Measurements from ENCODE around the gene BANF2.

BANF2 gene

GRCh38 chr20:17741220-17741619 lies 41.5 kb downstream of the BANF2 start:
- WGBS = 95% methylated on average over 5 of the region's 5 CpGs
- no peak overlapping the region for H3K4me3 ChIP-seq (ENCODE audit: low read length)
- H3K36me3 ChIP-seq (ENCODE audit: insufficient read depth, low read length) = no peaks in the 10 kb centered on the region
- H3K9ac ChIP-seq (ENCODE audit: low read depth, low read length) = no peak overlapping the region
- no peaks in the 10 kb centered on the region for H3K27me3 ChIP-seq (ENCODE audit: insufficient read depth, low read length)
- H3K9me3 ChIP-seq (ENCODE audit: insufficient read depth, low read depth, low read length) = peaks cover 18% of the 10 kb centered on the region; the same call in 1 of the 2 replicates
- no peaks in the 10 kb centered on the region for H3K4me1 ChIP-seq (ENCODE audit: insufficient read depth, low read length)
- no peak overlapping the region for H3K27ac ChIP-seq (ENCODE audit: low read depth, low read length)

GRCh38 chr20:17742731-17743130 lies 43.0 kb downstream of the BANF2 start:
- Histone ChIP-seq H3K4me3 (ENCODE audit: low read length) (no peak overlapping the region), H3K36me3 (ENCODE audit: insufficient read depth, low read length) (no peaks in the 10 kb centered on the region), H3K9me3 (ENCODE audit: insufficient read depth, low read depth, low read length) (peaks cover 7% of the 10 kb centered on the region; the same call in 1 of the 2 replicates), H3K27ac (ENCODE audit: low read depth, low read length) (no peak overlapping the region), H3K27me3 (ENCODE audit: insufficient read depth, low read length) (no peaks in the 10 kb centered on the region), H3K9ac (ENCODE audit: low read depth, low read length) (no peak overlapping the region; the same call in 1 of the 2 replicates), H3K4me1 (ENCODE audit: insufficient read depth, low read length) (no peaks in the 10 kb centered on the region)
- WGBS = 66% methylated on average over 4 of the region's 4 CpGs

GRCh38 chr20:17743677-17744076 lies 43.9 kb downstream of the BANF2 start:
- no peaks in the 10 kb centered on the region for H3K36me3 ChIP-seq (ENCODE audit: insufficient read depth, low read length)
- H3K4me3 ChIP-seq (ENCODE audit: low read length) = no peak overlapping the region
- H3K9me3 ChIP-seq (ENCODE audit: insufficient read depth, low read depth, low read length) = no peaks in the 10 kb centered on the region
- no peaks in the 10 kb centered on the region for H3K4me1 ChIP-seq (ENCODE audit: insufficient read depth, low read length)
- H3K27ac ChIP-seq (ENCODE audit: low read depth, low read length) = no peak overlapping the region
- no peaks in the 10 kb centered on the region for H3K27me3 ChIP-seq (ENCODE audit: insufficient read depth, low read length)
- 93% methylated on average over 6 of the region's 6 CpGs for WGBS
- H3K9ac ChIP-seq (ENCODE audit: low read depth, low read length) = no peak overlapping the region

GRCh38 chr20:17747431-17747846 lies 47.7 kb downstream of the BANF2 start:
- Histone ChIP-seq H3K4me3 (ENCODE audit: low read length) (no peak overlapping the region), H3K9ac (ENCODE audit: low read depth, low read length) (no peak overlapping the region), H3K27ac (ENCODE audit: low read depth, low read length) (no peak overlapping the region), H3K9me3 (ENCODE audit: insufficient read depth, low read depth, low read length) (no peaks in the 10 kb centered on the region), H3K36me3 (ENCODE audit: insufficient read depth, low read length) (no peaks in the 10 kb centered on the region), H3K27me3 (ENCODE audit: insufficient read depth, low read length) (no peaks in the 10 kb centered on the region), H3K4me1 (ENCODE audit: insufficient read depth, low read length) (peaks cover 14% of the 10 kb centered on the region; the same call in 1 of the 2 replicates)
- 83% methylated on average over 4 of the region's 4 CpGs for WGBS

- H3K9me3 ChIP-seq (ENCODE audit: insufficient read depth, low read depth, low read length) = no peaks in the 10 kb centered on the region
- no peak overlapping the region for H3K4me3 ChIP-seq (ENCODE audit: low read length)
- peaks cover 21% of the 10 kb centered on the region for H3K4me1 ChIP-seq (ENCODE audit: insufficient read depth, low read length)
- WGBS = 91% methylated on average over 5 of the region's 5 CpGs
- H3K27ac ChIP-seq (ENCODE audit: low read depth, low read length) = no peak overlapping the region
- no peak overlapping the region for H3K9ac ChIP-seq (ENCODE audit: low read depth, low read length)
- no peaks in the 10 kb centered on the region for H3K36me3 ChIP-seq (ENCODE audit: insufficient read depth, low read length)
- H3K27me3 ChIP-seq (ENCODE audit: insufficient read depth, low read length) = no peaks in the 10 kb centered on the region
These were observed 48.5 kb downstream of the BANF2 start for GRCh38 chr20:17748279-17748678.

GRCh38 chr20:17749626-17749977 lies 49.8 kb downstream of the BANF2 start:
- Histone ChIP-seq H3K27ac (ENCODE audit: low read depth, low read length) (no peak overlapping the region), H3K36me3 (ENCODE audit: insufficient read depth, low read length) (no peaks in the 10 kb centered on the region), H3K9me3 (ENCODE audit: insufficient read depth, low read depth, low read length) (peaks cover 3% of the 10 kb centered on the region; the same call in 1 of the 2 replicates), H3K9ac (ENCODE audit: low read depth, low read length) (no peak overlapping the region), H3K27me3 (ENCODE audit: insufficient read depth, low read length) (0 out of 2 replicates have a peak, but pooled peaks cover 4% of the 10 kb centered on the region), H3K4me3 (ENCODE audit: low read length) (no peak overlapping the region), H3K4me1 (ENCODE audit: insufficient read depth, low read length) (peaks cover 21% of the 10 kb centered on the region)
- WGBS = 67% methylated on average over 5 of the region's 5 CpGs

- no peak overlapping the region for H3K9ac ChIP-seq (ENCODE audit: low read depth, low read length)
- no peaks in the 10 kb centered on the region for H3K36me3 ChIP-seq (ENCODE audit: insufficient read depth, low read length)
- peaks cover 3% of the 10 kb centered on the region; the same call in 1 of the 2 replicates for H3K9me3 ChIP-seq (ENCODE audit: insufficient read depth, low read depth, low read length)
- H3K4me1 ChIP-seq (ENCODE audit: insufficient read depth, low read length) = peaks cover 21% of the 10 kb centered on the region
- no peak overlapping the region for H3K27ac ChIP-seq (ENCODE audit: low read depth, low read length)
- H3K27me3 ChIP-seq (ENCODE audit: insufficient read depth, low read length) = 0 out of 2 replicates have a peak, but pooled peaks cover 4% of the 10 kb centered on the region
- WGBS = 92% methylated on average over 15 of the region's 15 CpGs
- H3K4me3 ChIP-seq (ENCODE audit: low read length) = no peak overlapping the region
These were observed 50.4 kb downstream of the BANF2 start for GRCh38 chr20:17749978-17750721.

- no peaks in the 10 kb centered on the region for H3K36me3 ChIP-seq (ENCODE audit: insufficient read depth, low read length)
- 0 out of 2 replicates have a peak, but pooled peaks cover 4% of the 10 kb centered on the region for H3K27me3 ChIP-seq (ENCODE audit: insufficient read depth, low read length)
- H3K27ac ChIP-seq (ENCODE audit: low read depth, low read length) = no peak overlapping the region
- no peak overlapping the region for H3K9ac ChIP-seq (ENCODE audit: low read depth, low read length)
- H3K4me1 ChIP-seq (ENCODE audit: insufficient read depth, low read length) = peaks cover 21% of the 10 kb centered on the region
- H3K4me3 ChIP-seq (ENCODE audit: low read length) = no peak overlapping the region
- WGBS = 93% methylated on average over 2 of the region's 2 CpGs
- H3K9me3 ChIP-seq (ENCODE audit: insufficient read depth, low read depth, low read length) = peaks cover 3% of the 10 kb centered on the region; the same call in 1 of the 2 replicates
These were observed 50.9 kb downstream of the BANF2 start for GRCh38 chr20:17750722-17751045.

- WGBS = 81% methylated on average over 8 of the region's 8 CpGs
- H3K36me3 ChIP-seq (ENCODE audit: insufficient read depth, low read length) = no peaks in the 10 kb centered on the region
- peaks cover 21% of the 10 kb centered on the region for H3K4me1 ChIP-seq (ENCODE audit: insufficient read depth, low read length)
- peaks cover 3% of the 10 kb centered on the region; the same call in 1 of the 2 replicates for H3K9me3 ChIP-seq (ENCODE audit: insufficient read depth, low read depth, low read length)
- no peak overlapping the region for H3K4me3 ChIP-seq (ENCODE audit: low read length)
- 0 out of 2 replicates have a peak, but pooled peaks cover 4% of the 10 kb centered on the region for H3K27me3 ChIP-seq (ENCODE audit: insufficient read depth, low read length)
- no peak overlapping the region for H3K9ac ChIP-seq (ENCODE audit: low read depth, low read length)
- H3K27ac ChIP-seq (ENCODE audit: low read depth, low read length) = no peak overlapping the region
These were observed 51.9 kb downstream of the BANF2 start for GRCh38 chr20:17751640-17752039.

GRCh38 chr20:17752459-17752858 lies 52.7 kb downstream of the BANF2 start:
- Histone ChIP-seq H3K27ac (ENCODE audit: low read depth, low read length) (no peak overlapping the region), H3K36me3 (ENCODE audit: insufficient read depth, low read length) (no peaks in the 10 kb centered on the region), H3K9ac (ENCODE audit: low read depth, low read length) (no peak overlapping the region), H3K9me3 (ENCODE audit: insufficient read depth, low read depth, low read length) (peaks cover 3% of the 10 kb centered on the region; the same call in 1 of the 2 replicates), H3K4me1 (ENCODE audit: insufficient read depth, low read length) (peaks cover 21% of the 10 kb centered on the region), H3K27me3 (ENCODE audit: insufficient read depth, low read length) (0 out of 2 replicates have a peak, but pooled peaks cover 4% of the 10 kb centered on the region), H3K4me3 (ENCODE audit: low read length) (no peak overlapping the region)
- 0% methylated on average over 2 of the region's 2 CpGs for WGBS

- peaks cover 3% of the 10 kb centered on the region; the same call in 1 of the 2 replicates for H3K9me3 ChIP-seq (ENCODE audit: insufficient read depth, low read depth, low read length)
- WGBS = 92% methylated on average over 4 of the region's 4 CpGs
- 0 out of 2 replicates have a peak, but pooled peaks cover 4% of the 10 kb centered on the region for H3K27me3 ChIP-seq (ENCODE audit: insufficient read depth, low read length)
- H3K9ac ChIP-seq (ENCODE audit: low read depth, low read length) = no peak overlapping the region
- no peak overlapping the region for H3K4me3 ChIP-seq (ENCODE audit: low read length)
- H3K27ac ChIP-seq (ENCODE audit: low read depth, low read length) = no peak overlapping the region
- H3K4me1 ChIP-seq (ENCODE audit: insufficient read depth, low read length) = peaks cover 21% of the 10 kb centered on the region
- H3K36me3 ChIP-seq (ENCODE audit: insufficient read depth, low read length) = no peaks in the 10 kb centered on the region
These were observed 53.8 kb downstream of the BANF2 start for GRCh38 chr20:17753516-17753915.

Measured in HUES64 (cell line).